ENCODE measurements around the gene UBE2E2.

UBE2E2 gene

DNA sequence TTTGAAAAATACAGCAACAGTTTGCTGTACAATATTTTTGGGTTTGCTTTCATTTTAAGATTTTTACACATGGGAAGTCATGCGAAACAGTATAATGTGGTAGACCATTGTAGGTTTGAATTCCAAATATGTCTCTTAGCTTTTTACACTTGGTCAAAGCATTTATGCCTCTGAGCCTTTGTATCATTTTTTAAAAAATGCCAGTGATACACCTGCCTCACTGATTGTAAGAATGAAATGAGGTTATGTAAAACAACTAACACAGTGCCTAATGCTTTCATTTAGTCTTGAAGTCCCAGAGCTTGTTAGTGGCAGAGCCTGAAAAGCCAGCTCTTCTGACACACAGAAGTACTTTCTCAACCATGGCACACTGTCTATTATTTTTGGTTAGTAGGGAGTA is 202.0 kb downstream of the UBE2E2 start:
- H3K4me3 ChIP-seq (ENCODE audit: low read depth, low read length), result no peak overlapping the region
- POLR2A ChIA-PET, result no interaction called here
- TF ChIP-seq, protein P1, sequence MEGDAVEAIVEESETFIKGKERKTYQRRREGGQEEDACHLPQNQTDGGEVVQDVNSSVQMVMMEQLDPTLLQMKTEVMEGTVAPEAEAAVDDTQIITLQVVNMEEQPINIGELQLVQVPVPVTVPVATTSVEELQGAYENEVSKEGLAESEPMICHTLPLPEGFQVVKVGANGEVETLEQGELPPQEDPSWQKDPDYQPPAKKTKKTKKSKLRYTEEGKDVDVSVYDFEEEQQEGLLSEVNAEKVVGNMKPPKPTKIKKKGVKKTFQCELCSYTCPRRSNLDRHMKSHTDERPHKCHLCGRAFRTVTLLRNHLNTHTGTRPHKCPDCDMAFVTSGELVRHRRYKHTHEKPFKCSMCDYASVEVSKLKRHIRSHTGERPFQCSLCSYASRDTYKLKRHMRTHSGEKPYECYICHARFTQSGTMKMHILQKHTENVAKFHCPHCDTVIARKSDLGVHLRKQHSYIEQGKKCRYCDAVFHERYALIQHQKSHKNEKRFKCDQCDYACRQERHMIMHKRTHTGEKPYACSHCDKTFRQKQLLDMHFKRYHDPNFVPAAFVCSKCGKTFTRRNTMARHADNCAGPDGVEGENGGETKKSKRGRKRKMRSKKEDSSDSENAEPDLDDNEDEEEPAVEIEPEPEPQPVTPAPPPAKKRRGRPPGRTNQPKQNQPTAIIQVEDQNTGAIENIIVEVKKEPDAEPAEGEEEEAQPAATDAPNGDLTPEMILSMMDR (IDR thresholded peaks at IDR 0.05; ENCODE audit: insufficient read depth, low read length, missing control alignments), result no peak
- no peak for DNase-seq (ENCODE audit: low read depth, low spot score)
- CTCF ChIA-PET, result interaction anchor here (1.2 kb wide), 1 partner anchor 13 kb away, joined by 3 read pairs; no protein-coding TSS in a partner anchor

DNA sequence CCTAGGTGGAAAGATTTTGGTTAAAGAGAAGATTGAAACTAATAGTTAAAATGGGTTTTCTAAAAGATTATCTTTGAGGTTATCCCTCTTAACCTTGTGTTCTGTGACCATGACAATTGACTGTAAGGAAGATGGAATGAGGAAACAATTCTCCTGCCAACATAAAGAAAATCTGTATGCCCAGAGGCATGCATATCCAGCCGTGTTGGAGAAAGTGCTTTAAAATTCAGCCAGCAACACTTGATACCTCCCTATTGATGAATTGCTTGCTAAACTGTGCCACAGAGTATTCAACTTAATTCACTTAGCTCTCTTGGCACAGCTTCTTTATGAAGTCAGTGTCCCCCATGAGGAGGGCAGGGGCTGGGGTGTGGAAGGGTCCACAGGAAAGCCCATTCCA is 203.5 kb downstream of the UBE2E2 start:
- POLR2A ChIA-PET, result no interaction called here
- CTCF ChIA-PET, result no interaction called here
- DNase-seq (ENCODE audit: low read depth, low spot score), result no peak
- H3K4me3 ChIP-seq (ENCODE audit: low read depth, low read length), result no peak overlapping the region
- TF ChIP-seq, protein P1 (IDR thresholded peaks at IDR 0.05; ENCODE audit: insufficient read depth, low read length, missing control alignments), result no peak

DNA sequence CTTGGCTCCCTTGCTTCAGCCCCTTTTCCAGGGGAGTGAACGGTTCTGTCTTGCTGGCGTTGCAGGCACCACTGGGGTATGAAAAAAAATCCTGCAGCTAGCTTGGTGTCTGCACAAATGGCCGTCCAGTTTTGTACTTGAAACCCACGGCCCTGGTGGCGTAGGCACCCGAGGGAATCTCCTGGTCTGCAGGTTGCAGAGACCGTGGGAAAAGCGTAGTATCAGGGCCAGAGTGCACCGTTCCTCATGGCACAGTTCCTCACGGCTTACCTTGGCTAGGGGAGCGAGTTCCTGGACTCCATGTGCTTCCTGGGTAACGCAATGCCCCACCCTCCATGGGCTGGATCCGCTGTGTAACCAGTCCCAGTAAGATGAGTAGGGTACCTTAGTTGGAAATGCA is 214.9 kb downstream of the UBE2E2 start:
- CTCF ChIA-PET, result no interaction called here
- DNase-seq (ENCODE audit: low read depth, low spot score), result no peak
- POLR2A ChIA-PET, result no interaction called here
- TF ChIP-seq, protein P1 (IDR thresholded peaks at IDR 0.05; ENCODE audit: insufficient read depth, low read length, missing control alignments), result no peak
- H3K4me3 ChIP-seq (ENCODE audit: low read depth, low read length), result no peak overlapping the region

DNA sequence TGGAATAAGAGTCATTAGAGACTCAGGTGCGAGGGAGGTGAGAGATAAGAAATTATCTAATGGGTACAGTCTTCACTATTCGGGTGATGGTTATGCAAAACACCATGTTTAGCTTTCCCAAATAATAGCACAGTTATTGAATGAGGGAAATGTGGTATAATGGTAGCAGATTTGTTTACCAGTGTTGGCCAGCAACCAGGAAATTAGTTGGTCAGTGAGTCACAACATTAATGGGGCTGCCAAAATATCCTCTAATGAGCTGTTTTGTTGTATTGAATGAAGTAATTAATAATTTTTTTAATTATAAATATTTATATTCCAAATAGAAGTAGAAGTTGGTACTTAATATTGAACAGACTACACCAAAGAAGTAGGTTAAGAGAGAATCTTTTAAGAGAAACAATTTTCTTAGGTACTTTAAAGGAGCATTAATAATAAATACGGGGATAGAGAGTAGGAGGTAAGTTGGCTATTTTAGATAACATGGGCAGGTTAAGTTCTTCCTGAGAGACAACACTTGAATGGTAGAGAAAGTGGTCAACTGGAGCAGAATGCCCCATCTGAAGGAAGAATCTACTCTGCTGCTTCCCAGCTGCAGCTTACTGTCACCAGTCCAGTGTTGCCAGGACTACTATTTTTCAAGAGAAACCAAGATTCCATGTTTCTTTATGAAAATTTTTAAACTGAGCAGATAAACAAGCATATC is 218.8 kb downstream of the UBE2E2 start:
- TF ChIP-seq, protein P1 (IDR thresholded peaks at IDR 0.05; ENCODE audit: insufficient read depth, low read length, missing control alignments), result no peak
- H3K4me3 ChIP-seq (ENCODE audit: low read depth, low read length), result no peak overlapping the region
- ChIA-PET POLR2A (no interaction called here), CTCF (no interaction called here)
- DNase-seq (ENCODE audit: low read depth, low spot score), result no peak

DNA sequence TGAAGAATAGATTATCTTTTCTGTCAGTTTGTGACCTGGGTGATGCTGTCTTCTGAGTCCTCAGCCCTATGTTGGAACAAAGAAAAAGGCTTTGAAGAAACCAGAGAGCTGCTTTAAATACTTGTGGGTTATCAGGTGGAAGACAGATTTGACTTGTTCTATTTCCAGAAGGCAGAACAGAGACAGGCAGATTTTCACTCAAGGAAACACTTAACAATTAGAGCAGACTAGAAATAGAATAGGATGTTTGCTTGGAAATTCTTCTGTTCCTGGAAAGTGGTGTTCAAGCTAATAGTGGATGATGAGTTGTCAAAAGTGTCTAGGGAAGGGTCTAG is 219.4 kb downstream of the UBE2E2 start:
- ChIA-PET POLR2A (no interaction called here), CTCF (no interaction called here)
- DNase-seq (ENCODE audit: low read depth, low spot score), result no peak
- H3K4me3 ChIP-seq (ENCODE audit: low read depth, low read length), result no peak overlapping the region
- TF ChIP-seq, protein P1 (IDR thresholded peaks at IDR 0.05; ENCODE audit: insufficient read depth, low read length, missing control alignments), result no peak

DNA sequence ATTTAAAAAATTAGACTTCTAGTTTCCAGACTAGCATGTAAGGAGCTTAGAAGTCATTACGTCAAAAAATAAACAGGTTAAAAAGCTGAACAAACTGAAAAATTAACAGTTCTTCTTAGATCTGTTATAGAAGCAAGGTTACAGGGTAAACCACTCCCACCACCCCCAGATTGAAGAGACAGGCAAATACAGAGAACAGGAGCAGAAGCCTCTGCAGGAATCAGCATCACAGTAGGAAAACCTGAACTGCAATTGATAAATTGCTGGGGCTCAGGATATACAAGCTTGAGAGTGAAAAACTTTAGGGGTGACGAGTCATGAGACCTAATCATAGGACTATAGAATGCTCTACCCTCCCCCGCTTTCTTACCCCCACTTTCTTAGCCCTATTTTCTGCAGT is 222.3 kb downstream of the UBE2E2 start:
- CTCF ChIA-PET, result no interaction called here
- POLR2A ChIA-PET, result no interaction called here
- H3K4me3 ChIP-seq (ENCODE audit: low read depth, low read length), result no peak overlapping the region
- TF ChIP-seq, protein P1 (IDR thresholded peaks at IDR 0.05; ENCODE audit: insufficient read depth, low read length, missing control alignments), result no peak
- DNase-seq (ENCODE audit: low read depth, low spot score), result no peak
